ENCODE results near the gene TIMP2.

The TIMP2 gene

GRCh38 chr17:78836420-78837021, 88.7 kb downstream of the TIMP2 start:
- DNase-seq (ENCODE audit: low spot score), result no peak

- no peak for DNase-seq (ENCODE audit: low spot score)
Observed at GRCh38 chr17:78834571-78834970, 90.6 kb downstream of the TIMP2 start.

- no peak for DNase-seq (ENCODE audit: low spot score)
Observed at GRCh38 chr17:78832541-78832810, 92.7 kb downstream of the TIMP2 start.

GRCh38 chr17:78831688-78832540, 93.3 kb downstream of the TIMP2 start:
- DNase-seq (ENCODE audit: low spot score), result no peak

GRCh38 chr17:78829477-78829876, 95.7 kb downstream of the TIMP2 start:
- no peak for DNase-seq (ENCODE audit: low spot score)

- no peak for DNase-seq (ENCODE audit: low spot score)
Observed at GRCh38 chr17:78828470-78829185, 96.6 kb downstream of the TIMP2 start.

- no peak for DNase-seq (ENCODE audit: low spot score)
Observed at GRCh38 chr17:78826836-78827509, 98.2 kb downstream of the TIMP2 start.

- DNase-seq (ENCODE audit: low spot score), result no peak
Observed at GRCh38 chr17:78826421-78826820, 98.8 kb downstream of the TIMP2 start.

GRCh38 chr17:78825696-78826095, 99.5 kb downstream of the TIMP2 start:
- DNase-seq (ENCODE audit: low spot score), result no peak

GRCh38 chr17:78824240-78824639, 100.9 kb downstream of the TIMP2 start:
- DNase-seq (ENCODE audit: low spot score), result no peak

GRCh38 chr17:78823282-78824046, 101.7 kb downstream of the TIMP2 start:
- no peak for DNase-seq (ENCODE audit: low spot score)

- no peak for DNase-seq (ENCODE audit: low spot score)
Observed at GRCh38 chr17:78822552-78822951, 102.6 kb downstream of the TIMP2 start.

GRCh38 chr17:78821961-78822360, 103.2 kb downstream of the TIMP2 start:
- DNase-seq (ENCODE audit: low spot score), result no peak

- DNase-seq (ENCODE audit: low spot score), result no peak
Observed at GRCh38 chr17:78820841-78821240, 104.3 kb downstream of the TIMP2 start.

GRCh38 chr17:78819806-78820792, 105.1 kb downstream of the TIMP2 start:
- no peak for DNase-seq (ENCODE audit: low spot score)

- no peak for DNase-seq (ENCODE audit: low spot score)
Observed at GRCh38 chr17:78819402-78819801, 105.8 kb downstream of the TIMP2 start.

- DNase-seq (ENCODE audit: low spot score), result no peak
Observed at GRCh38 chr17:78818932-78819331, 106.3 kb downstream of the TIMP2 start.

GRCh38 chr17:78818152-78818846, 106.9 kb downstream of the TIMP2 start:
- DNase-seq (ENCODE audit: low spot score), result no peak

- no peak for DNase-seq (ENCODE audit: low spot score)
Observed at GRCh38 chr17:78817123-78817522, 108.1 kb downstream of the TIMP2 start.

- no peak for DNase-seq (ENCODE audit: low spot score)
Observed at GRCh38 chr17:78815696-78816095, 109.5 kb downstream of the TIMP2 start.
